GM12865 (cell line): Measurements from ENCODE around the gene RAD23A.
A peak's percentile ranks its signal among the peaks of the same experiment; 100 is the strongest.

ENCODE experiments used
- DNase-seq: peaks from one replicate; pipeline ENCODE4 v3.0.0; 2010; ENCODE audit warnings: low read depth
- H3K4me3 ChIP-seq: 2 replicates; pipeline ENCODE4 v1.5.1; 2011; ENCODE audit warnings: mild to moderate bottlenecking, low read depth, low read length, control low read depth
- CTCF ChIP-seq: IDR thresholded peaks from 2 replicates; pipeline ENCODE4 v1.5.1; 2011; ENCODE audit warnings: low read length, control low read depth, low read depth, inconsistent platforms; ENCODE audit not compliant: insufficient read depth; ENCODE audit errors: missing control alignments

Gene RAD23A

DNA sequence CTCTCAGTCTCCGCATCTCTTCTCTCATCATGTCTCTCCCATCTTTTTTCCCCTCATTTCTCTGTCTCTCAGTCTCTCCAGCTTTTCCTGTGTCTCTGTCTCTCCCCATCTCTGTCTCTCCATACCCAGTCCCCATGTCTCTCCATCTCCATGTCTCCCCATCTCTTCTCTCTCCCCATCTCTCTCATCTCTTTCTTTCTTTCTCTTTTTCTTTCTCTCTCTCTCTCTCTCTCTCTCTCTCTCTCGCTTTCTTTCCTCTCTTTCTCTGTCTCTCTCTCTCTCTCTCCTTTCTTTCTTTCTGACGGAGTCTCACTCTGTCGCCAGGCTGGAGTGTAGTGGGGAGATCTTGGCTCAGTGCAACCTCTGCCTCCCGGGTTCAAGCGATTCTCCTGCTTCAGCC is 37.0 kb downstream of the RAD23A start:
- H3K4me3 ChIP-seq: no peak overlapping the region
- DNase-seq: no peak
- no peak for TF ChIP-seq CTCF

DNA sequence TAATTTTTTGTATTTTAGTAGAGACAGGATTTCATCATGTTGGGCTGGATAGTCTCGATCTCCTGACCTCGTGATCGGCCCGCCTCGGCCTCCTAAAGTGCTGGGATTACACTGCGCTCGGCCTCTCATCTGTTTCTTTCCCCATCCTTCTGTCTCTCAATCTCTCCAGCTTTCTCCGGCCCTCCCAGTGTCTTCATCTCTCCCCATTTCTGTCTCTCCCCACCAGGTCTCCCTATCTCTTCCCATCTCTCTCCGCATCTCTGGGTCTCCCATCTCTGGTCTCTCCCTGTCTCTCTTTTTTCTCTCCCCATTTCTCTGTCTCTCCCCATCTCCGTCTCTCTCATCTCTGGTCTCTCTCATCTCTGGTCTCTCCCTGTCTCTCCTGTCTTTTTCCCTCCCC is 37.4 kb downstream of the RAD23A start:
- no peak for DNase-seq
- TF ChIP-seq CTCF: no peak
- H3K4me3 ChIP-seq: no peak overlapping the region

- TF ChIP-seq CTCF: peak; percentile 87
- H3K4me3 ChIP-seq: no peak overlapping the region
- DNase-seq: peak; percentile 78
Measured at GRCh38 chr19:12983542-12984142, 38.0 kb downstream of the RAD23A start.

DNA sequence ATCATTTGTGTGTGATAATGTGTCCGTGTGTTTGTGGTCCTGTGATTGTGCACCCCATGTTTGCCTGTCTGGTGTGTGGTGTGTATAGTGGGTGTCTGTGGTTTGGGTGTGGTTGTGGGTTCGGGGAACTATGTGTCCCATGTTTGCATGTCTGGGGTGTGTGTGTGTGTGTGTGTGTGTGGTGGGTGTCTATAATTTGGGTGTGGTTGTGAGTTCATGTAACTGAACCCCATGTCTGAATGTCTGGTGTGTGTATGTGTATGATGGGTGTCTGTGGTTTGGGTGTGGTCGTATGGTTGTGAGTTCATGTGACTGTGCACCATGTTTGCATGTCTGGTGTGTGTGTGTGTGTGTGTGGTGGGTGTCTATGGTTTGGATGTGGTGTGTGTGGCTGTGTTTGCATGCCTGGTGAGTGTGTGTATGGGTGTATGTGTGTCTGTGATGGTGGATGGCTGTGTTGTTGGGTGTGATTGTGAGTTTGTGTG is 38.5 kb downstream of the RAD23A start:
- TF ChIP-seq CTCF: no peak
- DNase-seq: no peak
- no peak overlapping the region for H3K4me3 ChIP-seq

GRCh38 chr19:12984683-12985048 is 39.0 kb downstream of the RAD23A start:
- no peak for TF ChIP-seq CTCF
- no peak for DNase-seq

DNA sequence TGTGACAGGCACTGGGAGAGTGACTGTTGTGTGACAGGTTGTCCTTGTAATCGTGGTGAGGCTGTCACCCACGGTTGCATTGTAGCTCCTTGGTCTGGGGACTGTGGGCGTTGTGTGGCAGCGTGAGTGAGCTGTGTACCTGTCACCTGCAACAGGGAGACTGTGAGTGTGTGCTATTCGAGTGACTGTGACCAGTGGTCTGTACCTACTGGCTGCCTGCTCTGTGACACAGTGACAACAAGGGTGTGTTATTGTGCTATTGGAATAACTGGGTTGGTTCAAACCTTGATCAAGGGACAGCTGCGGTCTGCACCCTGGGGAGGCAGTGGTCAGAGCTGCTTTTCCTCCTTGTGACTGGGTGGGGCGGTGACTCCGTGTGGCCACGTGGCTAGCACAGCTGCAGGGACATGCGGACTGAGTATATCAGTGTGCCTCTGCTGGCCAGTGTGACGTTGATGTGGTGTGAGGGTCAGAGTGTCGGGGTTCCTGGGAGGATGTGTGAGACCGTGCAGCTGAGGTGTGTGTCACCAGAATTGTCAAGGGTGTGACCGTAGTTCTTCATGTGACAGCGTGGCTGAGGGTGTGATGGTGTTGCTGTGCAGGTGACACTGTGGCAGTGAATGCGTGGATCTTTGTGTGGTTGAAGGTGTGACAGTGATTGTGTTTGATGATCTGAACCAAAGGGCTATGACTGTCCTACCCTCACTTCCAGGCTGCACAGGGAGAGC is 39.6 kb downstream of the RAD23A start:
- peak; percentile 43 for DNase-seq
- TF ChIP-seq CTCF: no peak
- H3K4me3 ChIP-seq: no peak overlapping the region

More at GRCh38 chr19:12984683-12985048, 39.0 kb downstream of the RAD23A start:
- H3K4me3 ChIP-seq: no peak overlapping the region

GRCh38 chr19:12986726-12987125 is 41.1 kb downstream of the RAD23A start:
- H3K4me3 ChIP-seq: no peak overlapping the region
- no peak for TF ChIP-seq CTCF
- no peak for DNase-seq
